Ectodermal cell (in vitro differentiated cells): ENCODE measurements around the gene SMAD7.

Experiments
- H3K27ac ChIP-seq: 2 replicates; pipeline ENCODE4 v1.7.0; 2013; ENCODE audit warnings: mild to moderate bottlenecking, low read depth, low read length; ENCODE audit not compliant: insufficient read depth, poor library complexity, severe bottlenecking
- H3K27me3 ChIP-seq: 2 replicates; pipeline ENCODE4 v1.7.0; 2013; ENCODE audit warnings: mild to moderate bottlenecking, low read length; ENCODE audit not compliant: insufficient read depth, control insufficient read depth, poor library complexity, severe bottlenecking
- H3K36me3 ChIP-seq: one replicate; pipeline ENCODE4 v1.7.0; 2013; ENCODE audit warnings: low read length; ENCODE audit not compliant: control insufficient read depth, insufficient read depth
- H3K4me1 ChIP-seq: one replicate; pipeline ENCODE4 v1.7.0; 2013; ENCODE audit warnings: low read length; ENCODE audit not compliant: control insufficient read depth, insufficient read depth
- H3K4me3 ChIP-seq: 2 replicates; pipeline ENCODE4 v1.7.0; 2013; ENCODE audit warnings: low read depth, low read length, control low read depth; ENCODE audit not compliant: insufficient read depth
- H3K9me3 ChIP-seq: 2 replicates; pipeline ENCODE4 v1.7.0; 2013; ENCODE audit warnings: mild to moderate bottlenecking, low read length, moderate library complexity; ENCODE audit not compliant: control insufficient read depth
- WGBS, 2 experiments: methylation state at CpG; one replicate each; pipeline ENCODE4 v1.1.7; 2013; ENCODE audit warnings: missing lambda C conversion rate in 2 of 2; 5-methylcytosine and 5-hydroxymethylcytosine counted together

Gene SMAD7

DNA sequence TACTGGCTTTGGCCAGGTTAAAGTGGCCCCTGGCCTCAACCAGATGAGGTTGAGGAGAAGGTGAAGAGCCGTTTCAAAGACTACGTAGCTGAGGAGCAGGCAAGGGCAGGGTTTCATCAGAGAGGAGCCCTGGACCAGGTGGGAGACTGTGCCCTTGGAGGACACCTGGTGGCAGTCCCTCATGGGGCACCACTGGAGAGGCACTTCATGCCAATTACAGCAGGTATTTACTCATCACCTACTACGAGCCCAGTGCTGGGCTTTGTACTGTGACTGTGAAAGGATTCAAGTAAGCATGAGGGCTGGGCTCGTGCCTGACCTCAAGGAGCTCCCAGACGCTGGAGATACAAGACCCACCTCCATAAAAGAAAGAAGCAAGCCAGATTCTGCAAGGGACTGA is 37.6 kb downstream of the SMAD7 start:
- peaks cover 5% of the 10 kb centered on the region for H3K4me1 ChIP-seq
- no peaks in the 10 kb centered on the region for H3K36me3 ChIP-seq
- H3K27ac ChIP-seq = no peak overlapping the region
- H3K9me3 ChIP-seq = no peaks in the 10 kb centered on the region
- 96 to 98% methylated on average over 5 of the region's 5 CpGs for WGBS, 2 experiments
- no peaks in the 10 kb centered on the region for H3K27me3 ChIP-seq
- no peak overlapping the region for H3K4me3 ChIP-seq

DNA sequence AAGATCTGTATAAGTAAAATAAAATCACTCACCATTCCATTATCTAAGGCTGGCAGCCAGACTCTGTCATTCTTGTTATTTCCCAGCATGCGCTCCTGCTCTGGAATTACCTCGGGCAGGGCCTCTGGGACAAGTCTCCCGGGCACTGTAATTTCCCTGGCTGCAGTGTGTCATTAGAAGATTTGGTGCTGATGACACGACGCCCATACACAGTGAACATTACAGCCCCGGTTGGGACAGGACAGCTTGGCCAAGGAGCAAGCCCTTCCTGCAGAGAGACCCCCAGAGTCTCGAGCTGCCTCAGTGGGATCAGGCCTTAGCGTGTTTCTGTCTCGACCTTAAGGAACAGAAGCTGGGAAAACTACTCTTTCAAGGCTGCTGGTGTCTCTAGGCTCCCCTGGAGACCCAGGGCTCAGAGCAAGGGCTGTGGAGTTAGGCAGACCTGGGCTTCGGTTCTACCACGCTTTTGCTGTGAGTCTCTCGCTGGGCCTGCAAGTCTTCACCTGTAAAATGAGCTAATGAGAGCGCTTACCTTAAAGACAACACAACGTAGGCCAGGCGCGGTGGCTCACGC is 39.7 kb downstream of the SMAD7 start:
- no peak overlapping the region for H3K27ac ChIP-seq
- H3K27me3 ChIP-seq = no peaks in the 10 kb centered on the region
- no peaks in the 10 kb centered on the region for H3K36me3 ChIP-seq
- H3K4me3 ChIP-seq = no peak overlapping the region
- H3K9me3 ChIP-seq = no peaks in the 10 kb centered on the region
- peaks cover 5% of the 10 kb centered on the region for H3K4me1 ChIP-seq
- 90 to 94% methylated on average over 17 of the region's 17 CpGs for WGBS, 2 experiments

DNA sequence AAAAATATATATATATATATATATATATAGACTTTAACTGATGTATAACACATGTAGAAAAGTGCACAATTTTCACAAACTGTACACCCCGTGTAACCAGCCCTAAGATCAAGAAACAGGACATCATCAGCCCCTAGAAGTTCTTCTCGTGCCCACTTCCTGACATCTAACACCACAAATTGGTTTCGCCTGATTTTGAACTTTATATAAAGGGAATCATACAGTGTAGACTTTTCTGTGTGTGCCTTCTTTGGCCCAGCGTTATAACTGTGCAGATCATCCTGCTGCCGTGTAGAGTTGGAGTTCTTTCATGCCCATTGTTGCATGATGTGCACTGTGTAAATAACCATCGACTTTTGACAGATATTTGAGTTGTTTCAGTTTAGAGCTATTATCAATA is 41.0 kb downstream of the SMAD7 start:
- H3K36me3 ChIP-seq = no peaks in the 10 kb centered on the region
- H3K27ac ChIP-seq = no peak overlapping the region
- H3K4me1 ChIP-seq = peaks cover 3% of the 10 kb centered on the region
- 91 to 96% methylated on average over 5 to 6 of the region's 6 CpGs for WGBS, 2 experiments
- H3K27me3 ChIP-seq = no peaks in the 10 kb centered on the region
- no peaks in the 10 kb centered on the region for H3K9me3 ChIP-seq
- H3K4me3 ChIP-seq = no peak overlapping the region

DNA sequence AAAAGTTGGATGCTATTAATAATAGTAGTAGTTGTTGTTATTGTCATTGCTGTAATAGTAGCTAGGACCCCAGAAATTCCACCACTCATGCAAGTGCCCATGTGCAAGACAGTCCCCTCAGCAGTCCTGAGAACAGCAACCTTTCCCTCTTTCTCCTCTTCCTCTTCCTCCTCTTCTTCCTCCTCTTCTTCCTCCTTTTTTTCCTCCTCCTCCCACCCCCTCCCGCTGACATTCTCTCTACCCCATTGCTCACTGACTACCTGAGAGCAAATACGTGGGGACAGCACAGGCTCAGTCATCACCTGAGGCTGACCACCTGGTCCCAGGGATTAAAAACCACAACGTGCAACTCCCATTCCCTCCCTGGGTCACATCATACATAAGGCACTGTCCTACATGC is 41.8 kb downstream of the SMAD7 start:
- H3K4me1 ChIP-seq = no peaks in the 10 kb centered on the region
- H3K27ac ChIP-seq = no peak overlapping the region
- WGBS, 2 experiments = 70 to 73% methylated on average over 3 of the region's 3 CpGs
- no peaks in the 10 kb centered on the region for H3K36me3 ChIP-seq
- no peaks in the 10 kb centered on the region for H3K9me3 ChIP-seq
- no peak overlapping the region for H3K4me3 ChIP-seq
- H3K27me3 ChIP-seq = no peaks in the 10 kb centered on the region

DNA sequence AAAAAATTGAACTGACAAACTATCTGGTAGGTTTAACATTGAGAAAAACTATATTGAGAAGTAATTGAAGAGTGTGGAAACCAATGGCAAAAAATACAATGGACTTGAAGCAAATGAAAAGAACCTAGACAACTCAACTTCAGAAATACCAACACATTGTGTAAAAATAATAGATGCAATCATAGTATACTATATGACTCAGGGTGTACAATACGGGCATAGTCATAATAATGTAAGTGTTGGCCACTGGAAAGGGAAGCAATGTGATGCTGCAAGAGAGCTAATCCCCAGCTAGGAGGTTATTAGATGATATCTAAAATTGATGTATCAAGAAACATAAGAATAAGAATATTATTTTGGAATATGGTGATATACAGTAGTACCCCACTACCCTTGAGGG is 45.3 kb downstream of the SMAD7 start:
- no peaks in the 10 kb centered on the region for H3K27me3 ChIP-seq
- no peaks in the 10 kb centered on the region for H3K36me3 ChIP-seq
- no peak overlapping the region for H3K4me3 ChIP-seq
- H3K4me1 ChIP-seq = no peaks in the 10 kb centered on the region
- no peaks in the 10 kb centered on the region for H3K9me3 ChIP-seq
- no peak overlapping the region for H3K27ac ChIP-seq
- WGBS, 2 experiments = 95 to 100% methylated on average over 1 of the region's 1 CpG

DNA sequence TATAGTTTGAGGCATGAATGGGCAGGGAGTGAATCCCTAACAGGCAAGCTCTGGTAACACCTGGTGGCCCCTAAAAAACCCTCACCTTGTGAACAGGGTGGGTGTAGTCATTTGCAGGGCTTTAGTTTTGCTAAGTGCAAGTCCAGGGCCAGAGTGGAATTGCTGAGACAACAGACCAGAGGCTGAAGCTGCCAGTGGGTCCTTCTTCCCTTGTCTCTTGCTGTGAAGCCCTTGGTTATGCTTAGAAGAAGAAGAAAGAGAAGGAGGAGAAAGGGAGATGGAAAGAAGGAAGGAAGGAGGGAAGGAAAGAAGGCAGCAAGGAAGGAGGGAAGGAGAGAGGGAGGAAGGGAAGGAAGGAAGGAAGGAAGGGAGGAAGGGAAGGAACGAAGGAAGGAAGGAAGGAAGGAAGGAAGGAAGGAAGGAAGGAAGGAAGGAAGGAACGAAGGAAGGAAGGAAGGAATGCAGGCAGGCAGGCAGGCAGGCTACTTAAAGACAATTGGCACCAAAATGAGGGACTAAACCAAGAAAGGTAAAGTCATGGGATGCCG is 45.8 kb downstream of the SMAD7 start:
- H3K9me3 ChIP-seq = no peaks in the 10 kb centered on the region
- H3K4me3 ChIP-seq = no peak overlapping the region
- H3K27me3 ChIP-seq = no peaks in the 10 kb centered on the region
- H3K4me1 ChIP-seq = no peaks in the 10 kb centered on the region
- H3K27ac ChIP-seq = no peak overlapping the region
- 90 to 93% methylated on average over 3 of the region's 3 CpGs for WGBS, 2 experiments
- H3K36me3 ChIP-seq = no peaks in the 10 kb centered on the region

DNA sequence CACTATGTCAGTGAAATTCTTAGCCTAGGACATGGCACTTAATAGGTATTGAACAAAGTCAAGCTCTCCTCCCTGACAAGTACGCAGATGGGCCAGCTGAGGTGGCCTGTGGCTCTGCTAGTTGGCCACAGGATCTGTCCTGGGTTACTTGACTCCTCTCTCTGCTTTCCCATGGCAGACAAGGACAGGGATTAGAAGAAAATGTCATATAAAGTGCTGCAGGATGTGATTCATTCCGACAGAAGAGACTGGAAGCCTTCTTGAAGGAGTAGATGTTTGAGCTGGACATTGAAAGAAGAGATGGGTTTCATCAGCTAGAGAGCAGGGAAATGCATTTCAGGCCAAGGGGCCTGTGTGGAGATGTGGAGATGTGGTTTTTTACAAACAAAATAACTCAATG is 46.7 kb downstream of the SMAD7 start:
- H3K9me3 ChIP-seq = no peaks in the 10 kb centered on the region
- H3K4me1 ChIP-seq = no peaks in the 10 kb centered on the region
- H3K36me3 ChIP-seq = no peaks in the 10 kb centered on the region
- no peak overlapping the region for H3K27ac ChIP-seq
- H3K27me3 ChIP-seq = no peaks in the 10 kb centered on the region
- 90 to 95% methylated on average over 2 of the region's 2 CpGs for WGBS, 2 experiments
- no peak overlapping the region for H3K4me3 ChIP-seq

DNA sequence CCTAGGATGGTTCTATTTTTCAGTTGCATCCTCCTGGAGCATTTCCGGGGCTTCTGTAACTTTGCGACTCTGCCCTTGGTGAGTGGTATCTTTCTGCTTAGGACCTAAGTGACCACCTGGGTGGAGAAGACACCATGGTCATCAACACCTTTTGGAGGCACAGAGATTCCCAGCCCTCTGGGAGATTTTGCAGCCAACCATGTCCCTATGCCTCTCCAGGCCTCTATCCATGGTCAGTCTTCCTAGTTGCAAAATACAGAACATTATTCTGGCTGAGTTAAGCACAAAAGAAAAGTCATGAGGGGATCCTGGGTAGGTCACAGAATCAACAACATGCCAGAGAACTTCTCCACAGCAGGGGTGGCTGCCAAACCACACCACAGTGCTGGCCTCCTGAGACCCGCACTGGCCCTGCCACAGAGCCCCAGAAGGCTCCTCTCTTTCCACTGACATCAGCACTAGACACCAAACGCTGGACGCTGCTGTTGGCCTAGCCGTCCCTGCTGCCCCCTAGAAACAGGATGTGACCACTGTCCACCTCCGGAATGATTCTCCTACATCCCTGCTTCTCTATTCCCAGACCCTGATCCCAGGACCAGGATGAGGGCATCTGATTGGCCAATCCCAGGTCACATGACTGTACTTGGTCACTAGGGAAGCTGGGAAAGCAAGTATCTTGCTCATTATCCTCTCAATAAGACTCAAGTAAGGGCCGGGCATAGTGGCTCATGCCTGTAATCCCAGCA is 47.7 kb downstream of the SMAD7 start:
- Histone ChIP-seq H3K36me3 (no peaks in the 10 kb centered on the region), H3K4me1 (no peaks in the 10 kb centered on the region), H3K27ac (no peak overlapping the region), H3K9me3 (no peaks in the 10 kb centered on the region), H3K27me3 (no peaks in the 10 kb centered on the region), H3K4me3 (no peak overlapping the region)
- WGBS, 2 experiments = 90 to 95% methylated on average over 8 of the region's 8 CpGs

DNA sequence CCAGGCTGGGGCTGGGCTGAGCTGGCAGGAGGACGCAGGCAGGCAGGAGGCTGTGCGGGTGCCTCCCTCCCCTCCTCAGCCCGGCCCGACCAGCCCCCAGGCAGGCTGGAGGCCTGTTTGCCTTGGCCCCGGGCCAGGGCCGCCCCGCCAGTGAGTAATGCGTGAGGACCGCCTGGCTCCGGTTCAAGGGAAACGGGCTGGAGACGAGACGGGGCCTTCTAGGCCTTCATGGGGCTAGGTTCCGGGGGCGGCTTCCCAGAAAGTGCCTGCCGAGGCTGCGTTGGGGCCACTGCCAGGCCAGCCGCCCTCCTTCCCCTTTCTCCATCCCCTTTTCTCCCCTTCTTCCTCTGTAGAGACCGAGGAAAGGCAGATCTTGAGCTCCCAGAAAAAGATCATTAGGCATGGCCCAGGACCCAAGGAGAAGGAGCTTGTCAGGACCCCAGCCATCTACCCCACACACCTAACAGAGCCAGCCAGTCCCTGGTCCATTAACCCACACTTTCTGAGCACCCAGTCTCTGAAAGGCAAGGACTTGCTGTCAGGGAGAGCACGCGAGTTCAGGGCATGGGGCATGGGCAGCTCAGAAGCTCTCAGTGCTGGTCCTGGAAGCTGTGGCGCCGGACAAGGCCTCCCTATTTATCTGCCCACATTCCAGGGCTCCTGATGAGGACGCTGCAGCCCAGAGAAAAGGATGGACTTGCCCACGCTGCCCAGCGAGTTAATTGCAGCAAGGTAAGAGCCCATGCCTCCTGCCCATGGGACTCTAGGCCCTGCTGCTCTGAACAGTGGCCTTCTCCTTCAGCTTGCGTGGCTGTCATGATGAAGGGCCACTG is 48.5 kb downstream of the SMAD7 start:
- no peaks in the 10 kb centered on the region for H3K4me1 ChIP-seq
- H3K27me3 ChIP-seq = no peaks in the 10 kb centered on the region
- no peak overlapping the region for H3K4me3 ChIP-seq
- no peaks in the 10 kb centered on the region for H3K9me3 ChIP-seq
- no peaks in the 10 kb centered on the region for H3K36me3 ChIP-seq
- no peak overlapping the region for H3K27ac ChIP-seq
- WGBS, 2 experiments = 90 to 91% methylated on average over 27 of the region's 27 CpGs
